Measurements from ENCODE around the gene KLHL12.
A peak's percentile ranks its signal among the peaks of the same experiment; 100 is the strongest.

KLHL12 gene

DNA sequence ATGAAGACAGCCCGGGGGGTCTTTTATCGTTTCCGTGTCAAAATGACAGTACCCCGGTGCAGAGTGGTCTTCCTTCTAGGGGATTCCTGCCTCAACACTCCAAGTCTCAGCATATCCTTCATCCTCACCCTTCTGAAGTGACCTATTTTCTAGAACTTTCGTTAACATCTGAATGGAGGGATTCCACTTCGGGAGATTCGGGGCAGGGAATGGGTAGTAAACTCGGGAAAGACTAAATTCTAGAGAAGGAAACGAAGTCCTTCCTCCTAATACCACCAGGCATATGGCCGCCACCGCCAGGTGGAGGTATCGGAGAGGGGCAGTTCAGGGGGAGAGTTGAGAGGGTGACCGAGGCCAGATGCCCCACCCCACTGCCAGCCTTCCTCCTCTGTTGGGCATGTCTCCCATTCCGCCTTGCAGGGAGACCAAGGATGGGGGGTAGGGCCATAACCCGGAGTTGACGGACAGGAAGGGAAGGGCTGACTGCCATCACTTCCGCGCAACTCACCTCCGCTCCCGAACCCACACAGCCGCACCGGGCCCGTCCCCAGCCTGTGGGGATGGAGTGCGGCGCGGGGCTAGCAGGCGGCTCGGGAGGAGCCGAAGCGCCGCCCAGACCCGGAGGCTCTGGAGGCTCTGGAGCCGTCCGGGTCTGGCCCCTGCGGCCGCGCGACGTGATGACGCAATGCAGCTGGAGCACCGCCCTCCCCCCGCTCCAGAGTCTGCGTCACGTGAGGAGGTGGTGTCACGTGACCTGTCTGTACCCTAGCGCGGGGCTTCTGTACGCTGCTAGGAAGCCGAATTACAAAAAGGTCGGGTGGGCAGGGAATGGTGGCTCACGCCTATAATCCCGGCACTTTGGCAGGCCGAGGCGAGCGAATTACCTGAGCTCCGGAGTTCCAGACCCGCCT lies at the start of gene KLHL12:
KLHL12 (minus strand) TSS at position 654 of the 911 bp plus-strand sequence. CDS start 2,072 bp downstream, outside the sequence.
- peak; percentile 87 for DNase-seq (ENCODE audit: extremely low read depth, low read depth)
- H3K4me3 ChIP-seq (replicated peaks; ENCODE audit: low read depth, low read length): peak within 1 kb of the TSS; percentile 59
- TF ChIP-seq, protein P1, sequence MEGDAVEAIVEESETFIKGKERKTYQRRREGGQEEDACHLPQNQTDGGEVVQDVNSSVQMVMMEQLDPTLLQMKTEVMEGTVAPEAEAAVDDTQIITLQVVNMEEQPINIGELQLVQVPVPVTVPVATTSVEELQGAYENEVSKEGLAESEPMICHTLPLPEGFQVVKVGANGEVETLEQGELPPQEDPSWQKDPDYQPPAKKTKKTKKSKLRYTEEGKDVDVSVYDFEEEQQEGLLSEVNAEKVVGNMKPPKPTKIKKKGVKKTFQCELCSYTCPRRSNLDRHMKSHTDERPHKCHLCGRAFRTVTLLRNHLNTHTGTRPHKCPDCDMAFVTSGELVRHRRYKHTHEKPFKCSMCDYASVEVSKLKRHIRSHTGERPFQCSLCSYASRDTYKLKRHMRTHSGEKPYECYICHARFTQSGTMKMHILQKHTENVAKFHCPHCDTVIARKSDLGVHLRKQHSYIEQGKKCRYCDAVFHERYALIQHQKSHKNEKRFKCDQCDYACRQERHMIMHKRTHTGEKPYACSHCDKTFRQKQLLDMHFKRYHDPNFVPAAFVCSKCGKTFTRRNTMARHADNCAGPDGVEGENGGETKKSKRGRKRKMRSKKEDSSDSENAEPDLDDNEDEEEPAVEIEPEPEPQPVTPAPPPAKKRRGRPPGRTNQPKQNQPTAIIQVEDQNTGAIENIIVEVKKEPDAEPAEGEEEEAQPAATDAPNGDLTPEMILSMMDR (IDR thresholded peaks at IDR 0.05; ENCODE audit: low read depth, low read length, missing control alignments): peak; percentile 57

DNA sequence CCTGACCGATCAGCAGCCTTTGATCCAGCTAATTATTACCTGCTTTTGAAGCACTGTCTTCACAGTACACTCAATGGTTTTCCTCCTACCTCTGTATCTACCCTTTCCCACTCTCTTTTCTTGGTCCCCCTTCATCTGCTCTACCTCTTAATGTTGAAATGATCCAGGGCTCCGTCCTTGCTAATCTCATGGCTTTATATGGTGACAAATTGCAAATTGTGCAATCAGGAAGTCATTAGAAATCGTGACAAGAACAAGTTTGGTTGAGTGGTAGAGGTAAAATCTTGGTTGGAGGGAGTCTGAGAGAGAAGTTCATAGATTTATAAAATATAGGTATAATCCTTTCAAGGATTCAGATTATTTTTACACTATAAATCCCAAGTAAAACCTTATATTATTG lies 49.6 kb upstream of the KLHL12 start:
- DNase-seq (ENCODE audit: extremely low read depth, low read depth): no peak
- TF ChIP-seq, protein P1 (IDR thresholded peaks at IDR 0.05; ENCODE audit: low read depth, low read length, missing control alignments): no peak
- H3K4me3 ChIP-seq (replicated peaks; ENCODE audit: low read depth, low read length): no peak overlapping the region

DNA sequence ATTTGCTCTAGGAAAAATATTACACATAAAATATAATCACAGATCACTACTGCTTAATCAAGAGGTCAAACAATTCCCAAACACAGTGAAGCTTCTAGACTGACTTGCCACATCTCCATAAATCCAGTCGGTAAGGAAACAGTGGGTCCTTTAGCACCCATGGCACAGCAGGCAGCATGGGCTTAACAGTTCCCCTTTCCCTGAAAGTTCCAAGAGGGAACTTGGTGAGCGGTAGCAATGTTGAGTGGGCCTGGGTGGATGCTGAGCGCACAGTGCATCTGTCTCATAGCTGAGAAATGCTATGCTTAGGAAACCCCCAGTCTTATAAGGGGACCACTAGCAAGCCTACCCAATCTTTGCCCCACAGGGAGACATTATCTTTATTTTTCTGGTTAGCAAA lies 47.8 kb upstream of the KLHL12 start:
- TF ChIP-seq, protein P1 (IDR thresholded peaks at IDR 0.05; ENCODE audit: low read depth, low read length, missing control alignments): no peak
- no peak for DNase-seq (ENCODE audit: extremely low read depth, low read depth)
- no peak overlapping the region for H3K4me3 ChIP-seq (replicated peaks; ENCODE audit: low read depth, low read length)

DNA sequence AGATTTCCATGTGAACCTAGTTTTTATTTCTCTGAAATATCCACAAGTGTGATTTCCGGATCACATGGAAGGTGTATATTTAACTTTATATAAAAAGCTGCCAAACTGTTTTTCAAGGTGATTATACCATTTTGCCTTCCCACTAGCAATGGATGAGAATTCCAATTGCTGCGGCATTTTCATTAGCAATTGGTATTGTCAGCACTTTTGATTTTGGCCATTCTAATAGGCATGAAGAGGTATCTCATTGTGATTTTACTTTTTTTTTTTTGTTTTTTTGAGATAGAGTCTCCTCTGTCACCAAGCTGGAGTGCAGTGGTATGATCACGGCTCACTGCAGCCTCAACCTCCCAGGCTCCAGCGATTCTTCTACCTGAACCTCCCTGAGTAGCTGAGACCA lies 45.0 kb upstream of the KLHL12 start:
- no peak for DNase-seq (ENCODE audit: extremely low read depth, low read depth)
- TF ChIP-seq, protein P1 (IDR thresholded peaks at IDR 0.05; ENCODE audit: low read depth, low read length, missing control alignments): no peak
- no peak overlapping the region for H3K4me3 ChIP-seq (replicated peaks; ENCODE audit: low read depth, low read length)

DNA sequence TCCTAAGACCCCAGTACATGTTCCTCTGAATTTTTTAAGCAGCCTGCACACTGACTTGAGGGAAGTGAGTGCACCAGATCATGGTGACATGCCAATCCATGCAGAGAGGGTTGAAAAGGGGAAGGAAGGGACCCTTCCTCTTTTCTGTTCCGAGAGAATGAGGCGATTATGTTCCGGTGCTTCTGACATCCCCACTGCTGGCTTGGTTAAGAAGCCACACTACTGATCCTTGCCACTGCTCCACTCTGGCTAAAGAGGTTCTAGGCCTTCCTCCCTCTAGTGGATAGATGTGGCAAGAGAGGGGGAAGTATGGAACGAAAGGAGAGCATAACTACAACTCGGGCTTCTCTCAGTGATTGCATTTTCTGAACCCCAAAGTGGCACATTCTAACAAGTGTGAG lies 41.9 kb upstream of the KLHL12 start:
- no peak overlapping the region for H3K4me3 ChIP-seq (replicated peaks; ENCODE audit: low read depth, low read length)
- DNase-seq (ENCODE audit: extremely low read depth, low read depth): peak; percentile 46
- TF ChIP-seq, protein P1 (IDR thresholded peaks at IDR 0.05; ENCODE audit: low read depth, low read length, missing control alignments): peak; percentile 89

DNA sequence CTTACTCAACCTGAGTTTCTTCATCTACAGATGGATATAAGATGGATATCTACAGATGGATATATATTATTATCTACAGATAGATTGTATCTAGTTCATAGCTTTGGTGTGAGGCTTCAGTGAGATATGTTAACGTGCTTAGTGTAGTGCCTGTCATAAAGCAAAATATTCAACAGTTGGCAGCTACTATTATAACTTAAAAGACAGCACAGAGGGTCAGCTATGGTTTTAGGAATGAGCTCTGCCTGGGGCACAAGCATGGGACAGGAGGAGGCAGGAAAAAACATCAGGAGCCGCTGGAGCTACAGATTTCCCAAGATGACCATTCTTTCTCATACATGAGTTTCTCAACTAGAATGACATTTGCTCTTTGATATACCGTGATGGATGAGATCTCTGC lies 41.3 kb upstream of the KLHL12 start:
- no peak for DNase-seq (ENCODE audit: extremely low read depth, low read depth)
- TF ChIP-seq, protein P1 (IDR thresholded peaks at IDR 0.05; ENCODE audit: low read depth, low read length, missing control alignments): no peak
- no peak overlapping the region for H3K4me3 ChIP-seq (replicated peaks; ENCODE audit: low read depth, low read length)
